GM21526 (cell line): ENCODE results near the gene CLEC18B.
"Not testable (repeated sequence)": the region's sequence is repeated elsewhere in the genome, so short reads cannot be mapped to it uniquely, and the experiment has no call there.

Source experiments
- ATAC-seq: cut with Tn5 transposase; IDR thresholded peaks from one replicate; pipeline ENCODE4 v1.9.1; 2021; ENCODE audit warnings: moderate library complexity; ENCODE audit not compliant: unreplicated experiment, low FRiP score

The CLEC18B gene

GRCh38 chr16:74367469-74368001 lies 53.7 kb downstream of the CLEC18B start:
- peak; percentile 48 for ATAC-seq

GRCh38 chr16:74361646-74362610 lies 59.4 kb downstream of the CLEC18B start:
- not testable (repeated sequence) for ATAC-seq
